Pulmonary artery endothelial cell (primary cell): ENCODE data around the gene FAM234B. TPM values are rescaled to one million over a fixed set of nuclear protein-coding genes. Genes with fewer than 3 reads are reported as not detected.

ENCODE experiments used
- DNase-seq: peaks from one replicate; pipeline ENCODE4 v3.0.0-alpha.2; 2011; ENCODE audit warnings: low read depth, low spot score
- total RNA-seq: library from RNA; depleted of rRNA; stranded (reverse); fragments of >200 nt; gene quantifications from 2 replicates; pipeline ENCODE4 v1.2.3, GENCODE V29; 2014

Gene FAM234B
- total RNA-seq, 1 donor from 2014 or later: 6.9 TPM

DNA sequence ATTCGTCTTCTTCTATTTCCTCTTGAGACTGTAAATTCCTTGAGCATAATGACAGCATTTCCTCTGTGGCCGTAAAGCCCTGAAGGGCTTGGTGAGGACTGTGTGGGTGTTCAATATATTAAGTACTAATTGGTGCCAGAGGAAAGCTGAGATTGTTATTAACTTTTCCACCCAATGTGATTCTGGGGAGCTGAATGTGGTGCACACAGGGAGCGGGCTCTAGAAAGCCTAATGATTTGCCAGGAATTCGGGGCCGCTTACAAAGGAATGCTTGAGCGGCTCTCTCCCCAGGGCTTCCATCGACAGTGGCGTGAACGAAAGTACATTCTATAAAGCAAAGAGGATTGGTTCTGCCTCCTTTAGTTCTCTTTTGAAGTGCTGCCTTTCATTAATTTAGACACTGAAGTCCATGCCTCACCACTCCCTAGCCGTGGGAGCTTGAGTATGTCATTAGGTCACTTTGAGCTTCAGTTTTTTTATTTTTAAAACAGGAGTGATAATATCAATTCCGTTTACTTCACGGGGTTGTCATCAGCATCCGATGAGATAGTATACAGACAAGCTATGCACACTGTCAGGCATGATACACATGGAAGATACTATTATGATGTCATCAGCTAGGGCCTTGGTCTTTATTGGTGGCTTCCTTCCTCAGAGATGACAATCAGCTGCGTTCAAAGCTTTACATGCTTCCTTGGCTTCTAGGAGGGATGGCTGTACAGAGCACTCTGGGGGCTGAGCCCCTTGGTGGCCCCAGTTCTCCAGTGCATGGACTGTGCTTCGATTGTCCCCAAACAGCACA lies 70.3 kb downstream of the FAM234B start:
- no peak for DNase-seq

DNA sequence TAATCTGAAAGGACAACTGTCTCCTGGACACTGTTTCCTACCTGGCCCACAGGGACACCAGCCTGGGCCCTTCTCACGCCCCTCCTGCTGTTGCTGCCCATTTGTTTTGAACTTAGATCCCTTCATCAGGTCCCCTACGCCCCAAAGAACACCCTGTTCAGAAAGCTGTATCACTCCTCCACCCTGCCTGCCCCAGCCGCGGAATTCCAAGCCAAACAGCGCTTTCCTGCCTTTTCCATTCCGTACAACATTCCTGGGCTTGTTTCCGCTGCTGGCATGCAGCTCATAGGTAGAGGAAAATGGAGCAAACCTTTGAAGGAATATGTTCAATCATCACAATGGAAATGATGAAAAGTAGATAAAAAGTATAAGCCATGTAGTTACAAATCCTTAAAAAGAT lies 72.1 kb downstream of the FAM234B start:
- DNase-seq: no peak

DNA sequence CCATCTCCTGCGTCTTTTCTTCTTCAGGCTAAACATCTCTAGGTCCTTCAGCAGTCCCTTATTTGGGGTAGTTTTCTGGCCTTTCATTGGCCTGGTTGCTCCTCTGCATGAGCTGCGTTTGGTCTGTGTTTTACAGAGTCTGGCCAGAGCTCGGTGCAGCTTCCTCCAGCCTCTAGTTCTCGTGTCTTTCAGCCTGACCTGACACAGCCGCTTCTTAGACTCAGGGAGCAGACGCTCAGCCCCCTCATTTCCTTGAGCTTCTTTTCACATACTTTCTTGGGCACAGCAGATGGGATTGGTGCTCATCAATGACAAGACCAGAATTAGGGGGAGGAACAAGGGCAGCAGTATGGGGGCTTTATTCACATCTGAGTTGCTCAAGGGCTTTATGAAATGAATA lies 72.8 kb downstream of the FAM234B start:
- no peak for DNase-seq

DNA sequence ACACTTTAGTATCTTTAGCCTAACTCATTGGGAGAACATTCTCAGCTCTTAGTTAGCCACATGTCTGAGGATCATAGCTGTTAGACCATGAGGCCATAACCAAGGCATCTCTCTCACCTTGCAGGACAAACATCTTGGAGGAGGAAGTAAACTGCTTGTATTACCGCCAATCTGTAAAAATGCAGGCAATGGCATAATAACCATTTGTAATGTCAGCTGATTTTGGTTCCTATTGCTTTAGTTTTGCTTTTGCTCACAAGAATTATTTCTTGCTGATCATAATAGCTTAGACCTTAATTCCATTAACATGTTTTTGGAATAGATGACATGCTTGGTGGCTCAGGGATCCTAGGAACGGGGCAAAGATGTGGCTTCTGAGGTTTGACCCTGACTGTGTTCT lies 75.6 kb downstream of the FAM234B start:
- no peak for DNase-seq

DNA sequence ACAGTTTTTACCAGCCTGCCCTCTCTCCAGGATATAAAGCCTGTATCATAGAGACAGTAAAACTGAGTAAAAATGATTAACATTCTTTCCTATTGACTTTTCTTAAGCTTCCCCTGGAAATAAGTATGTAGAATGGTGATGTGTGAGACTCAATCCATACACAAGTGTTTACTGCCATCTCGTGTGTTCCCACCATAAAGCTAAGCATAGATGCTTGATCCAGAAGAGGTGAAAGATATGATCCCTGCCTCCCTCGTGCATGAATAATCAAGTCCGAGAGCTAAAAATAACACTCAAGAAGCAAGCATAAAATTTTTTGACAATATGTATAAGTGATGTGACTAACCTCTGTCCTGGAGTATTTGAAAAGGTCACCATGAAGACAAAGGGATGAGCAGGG lies 76.2 kb downstream of the FAM234B start:
- no peak for DNase-seq

DNA sequence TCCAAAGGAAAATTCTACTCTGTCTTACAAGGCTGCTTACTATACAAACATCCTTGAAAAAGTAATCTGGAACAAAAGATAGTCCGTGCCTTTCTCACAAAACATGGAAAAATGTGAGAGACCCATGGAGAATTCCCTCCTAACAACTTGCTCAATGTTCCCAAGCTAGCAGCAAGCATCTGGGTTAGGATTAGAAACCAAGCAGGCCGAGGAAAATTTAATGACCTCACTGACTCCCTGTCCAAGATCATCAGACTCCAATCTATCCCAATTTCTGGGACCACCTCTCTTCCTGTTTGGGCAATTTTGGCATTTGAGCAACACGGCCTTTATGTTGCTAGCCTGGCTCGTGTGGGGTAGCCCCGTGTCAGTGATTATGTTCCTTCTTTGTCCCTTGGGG lies 77.4 kb downstream of the FAM234B start:
- DNase-seq: no peak

DNA sequence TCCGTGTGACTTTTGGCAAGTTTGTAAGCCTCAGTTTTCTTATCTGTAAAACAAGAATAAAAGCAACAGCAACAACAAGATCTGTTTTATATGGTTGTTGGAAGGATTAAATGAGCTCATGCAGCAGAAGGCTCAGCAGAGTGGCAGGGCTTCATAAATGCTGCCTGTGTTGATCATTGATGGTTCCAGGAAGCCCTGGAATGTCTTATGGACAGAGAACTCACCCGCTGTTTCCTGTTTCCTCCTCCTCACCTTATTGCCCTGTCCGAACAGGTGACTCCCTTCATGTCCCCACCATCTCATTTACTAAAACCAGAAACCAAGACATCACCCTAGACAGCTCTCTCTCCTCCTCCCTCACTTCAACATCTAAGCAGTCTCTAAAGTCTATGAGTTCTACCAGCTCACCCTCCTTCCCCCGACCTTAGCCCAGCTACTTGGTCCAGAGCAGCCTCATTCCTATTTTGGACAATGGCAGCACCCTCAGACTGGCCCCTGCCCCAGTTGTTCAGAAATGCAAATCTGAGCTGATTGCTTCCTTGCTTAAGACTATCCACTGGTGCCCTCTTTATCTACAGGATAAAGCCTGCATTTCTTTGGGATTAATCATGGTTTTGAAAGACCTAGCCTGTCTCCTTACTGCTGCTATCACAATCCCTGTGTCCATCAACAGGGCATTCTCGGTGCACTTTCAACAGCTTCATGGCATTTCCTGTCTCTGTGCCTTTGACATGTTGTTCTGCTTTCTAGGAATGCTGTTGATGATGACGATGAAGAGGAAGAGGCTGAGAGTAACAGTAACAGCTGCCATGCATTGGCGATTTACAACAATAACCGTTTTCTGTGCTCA lies 80.7 kb downstream of the FAM234B start:
- peak; percentile 97 for DNase-seq

DNA sequence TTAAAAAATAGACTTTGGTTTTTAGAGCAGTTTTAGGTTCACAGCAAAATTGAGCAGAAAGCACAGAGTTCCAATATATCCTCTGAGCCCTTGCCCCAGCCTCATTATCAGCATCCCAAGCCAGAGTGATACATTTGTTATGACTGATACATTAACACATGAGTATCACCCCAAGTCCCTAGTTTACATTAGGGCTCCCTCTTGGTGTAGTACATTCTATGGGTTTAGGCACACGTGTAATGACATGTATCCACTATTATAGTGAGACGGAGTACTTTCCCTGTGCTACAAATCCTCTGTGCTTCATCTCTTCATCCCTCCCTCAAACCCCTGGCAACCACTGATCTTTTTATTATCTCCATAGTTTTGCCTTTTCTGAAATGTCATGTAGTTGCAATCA lies 81.8 kb downstream of the FAM234B start:
- DNase-seq: no peak

DNA sequence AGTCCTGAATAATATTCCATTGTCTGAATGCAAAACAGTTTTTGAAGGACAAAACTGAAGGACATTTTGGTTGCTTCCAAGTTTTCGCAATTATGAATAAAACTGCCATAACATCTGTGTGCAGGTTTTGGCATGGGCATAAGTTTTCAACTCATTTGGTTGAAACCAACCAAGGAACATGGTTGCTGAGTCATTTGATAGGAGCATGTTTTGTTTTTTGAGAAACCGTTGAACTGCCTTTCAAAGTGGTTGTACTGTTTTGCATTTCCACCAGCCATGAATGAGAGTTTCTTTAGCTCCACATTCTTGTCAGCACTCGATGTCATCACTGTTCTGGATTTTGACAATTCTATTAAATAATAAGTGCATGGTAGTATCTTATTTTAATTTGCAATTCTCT lies 82.3 kb downstream of the FAM234B start:
- no peak for DNase-seq

DNA sequence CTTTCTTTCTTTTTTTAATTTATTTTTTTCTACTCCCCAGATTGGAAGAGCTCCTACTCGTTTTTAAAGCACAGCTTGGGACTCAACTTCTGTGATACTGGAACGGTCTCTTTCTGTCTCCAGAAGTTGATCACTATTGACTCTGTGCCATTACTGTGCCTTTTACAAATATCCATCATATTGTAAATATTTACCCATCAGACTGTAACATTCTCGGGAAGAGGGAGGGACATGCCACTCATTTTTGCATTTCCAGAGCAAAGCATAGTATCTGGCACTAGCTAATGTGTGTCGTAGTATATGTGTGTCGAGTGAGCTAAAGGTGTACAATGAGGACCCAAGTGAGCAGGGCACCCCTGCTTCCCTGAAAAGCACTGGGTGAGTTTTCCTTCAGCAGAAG lies 83.3 kb downstream of the FAM234B start:
- no peak for DNase-seq

DNA sequence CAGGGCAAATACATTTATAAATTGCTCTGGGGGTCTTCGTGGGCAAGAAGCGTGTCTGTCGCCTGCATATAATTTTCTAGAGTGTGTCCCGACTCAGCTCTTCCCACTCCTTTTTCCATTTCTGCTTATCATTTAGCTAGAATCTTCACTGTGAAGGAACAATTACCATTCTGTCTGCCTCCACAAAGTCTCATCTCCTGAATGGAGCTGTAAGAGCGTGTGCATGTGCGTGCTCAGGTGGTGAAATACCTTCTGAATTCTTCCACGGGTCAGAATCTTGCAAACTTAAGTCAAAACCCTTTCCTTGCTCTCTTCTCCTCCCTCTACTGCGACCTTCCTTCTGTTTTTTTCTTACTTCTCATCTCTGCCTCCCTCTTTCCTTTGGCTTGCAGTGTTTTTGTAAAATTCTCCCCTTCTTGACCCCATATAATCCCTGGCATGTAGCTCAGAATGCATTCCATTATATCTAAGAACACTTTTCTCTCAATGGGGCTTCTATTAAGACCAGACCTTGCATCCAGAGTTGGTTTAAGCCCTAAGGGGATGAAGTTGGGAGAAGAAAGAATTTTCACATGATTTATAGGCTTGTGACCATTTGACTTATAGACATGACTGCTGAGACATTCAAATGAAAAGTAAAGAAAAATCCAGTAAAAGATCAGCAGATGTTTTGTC lies 84.2 kb downstream of the FAM234B start:
- no peak for DNase-seq

DNA sequence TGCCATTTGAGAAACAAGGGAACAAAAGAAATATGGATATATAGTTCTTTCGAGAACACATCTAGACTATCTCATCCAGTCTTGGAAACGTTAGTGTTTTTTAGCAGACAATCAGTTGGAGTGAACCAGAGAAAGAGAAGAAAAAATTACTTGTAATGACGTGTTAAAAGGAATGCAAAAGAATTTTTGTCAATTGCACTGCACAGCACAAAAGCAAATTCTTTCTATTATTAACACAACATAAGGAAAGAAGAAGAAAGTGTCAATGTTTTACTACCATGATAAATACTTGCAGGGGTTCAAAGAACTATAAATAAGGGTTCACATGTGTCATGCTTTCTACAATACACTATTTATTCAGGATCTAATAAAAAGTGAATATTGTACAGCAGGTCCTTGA lies 86.8 kb downstream of the FAM234B start:
- no peak for DNase-seq

Other genes with a start within 250 kb of the FAM234B start
- 66.1 and 90.0 TPM in 2 replicates for gene DDX47, start 231.0 kb upstream of the FAM234B start, total RNA-seq
- gene GPRC5A, start 152.8 kb upstream of the FAM234B start, total RNA-seq: 10.4 and 15.1 TPM in 2 replicates
- gene GPRC5D, start 92.2 kb upstream of the FAM234B start, total RNA-seq: 0.11 TPM in 1 of 2 replicates, not detected in the other
- 18.5 and 24.9 TPM in 2 replicates for gene HEBP1, start 44.1 kb upstream of the FAM234B start, total RNA-seq
- not detected in 2 replicates for gene GSG1, start 59.3 kb downstream of the FAM234B start, total RNA-seq
- 144 and 167 TPM in 2 replicates for gene EMP1, start 152.3 kb downstream of the FAM234B start, total RNA-seq